Neural cell (in vitro differentiated cells): ENCODE data around the gene KLF13.

Experiments
- CTCF ChIP-seq: fragments of 450-650 bp; IDR thresholded peaks from 2 replicates; pipeline ENCODE4 v1.5.1; 2014; ENCODE audit warnings: antibody characterized with exemption, mild to moderate bottlenecking, moderate library complexity; ENCODE audit not compliant: poor library complexity, severe bottlenecking
- EZH2 ChIP-seq: fragments of 200-600, 300-800 bp; shearing (Covaris generic), sonication (generic); IDR thresholded peaks from 2 replicates; pipeline ENCODE4 v1.6.1; 2014; ENCODE audit warnings: antibody characterized with exemption, low read length, borderline replicate concordance, mild to moderate bottlenecking; ENCODE audit not compliant: insufficient read depth, poor library complexity, severe bottlenecking
- POLR2AphosphoS5 ChIP-seq: IDR thresholded peaks from 2 replicates; pipeline ENCODE4 v1.6.1; 2012
- RAD21 ChIP-seq: fragments of 450-650 bp; conservative IDR thresholded peaks from 2 replicates; pipeline ENCODE4 v1.6.1; 2014; ENCODE audit warnings: antibody characterized with exemption, mild to moderate bottlenecking, moderate library complexity
- REST ChIP-seq: IDR thresholded peaks from 2 replicates; pipeline ENCODE4 v1.6.1; 2012; ENCODE audit warnings: borderline replicate concordance
- SMC3 ChIP-seq: fragments of 450-650 bp; conservative IDR thresholded peaks from 2 replicates; pipeline ENCODE4 v1.6.1; 2014; ENCODE audit warnings: antibody characterized with exemption, mild to moderate bottlenecking, moderate library complexity; ENCODE audit not compliant: poor library complexity
- TAF1 ChIP-seq: IDR thresholded peaks from 2 replicates; pipeline ENCODE4 v1.6.1; 2012; ENCODE audit warnings: low read depth

GRCh38 chr15:31360843-31361763 lies 34.5 kb downstream of the KLF13 start:
- no peak for TF ChIP-seq CTCF
- no peak for TF ChIP-seq POLR2AphosphoS5
- no peak for TF ChIP-seq EZH2
- TF ChIP-seq TAF1, result no peak
- TF ChIP-seq RAD21, result no peak
- TF ChIP-seq REST, result no peak
- TF ChIP-seq SMC3, result no peak
